GM19468 (cell line): Measurements from ENCODE around the gene CRYZ.
"Not testable (repeated sequence)": the region's sequence is repeated elsewhere in the genome, so short reads cannot be mapped to it uniquely, and the experiment has no call there.

Experiments used
- ATAC-seq: cut with Tn5 transposase; IDR thresholded peaks from one replicate; pipeline ENCODE4 v1.9.1; 2021; ENCODE audit warnings: mild to moderate bottlenecking, moderate library complexity, moderate number of reproducible peaks; ENCODE audit not compliant: unreplicated experiment; ENCODE audit errors: extremely low read depth

Gene CRYZ, protein sequence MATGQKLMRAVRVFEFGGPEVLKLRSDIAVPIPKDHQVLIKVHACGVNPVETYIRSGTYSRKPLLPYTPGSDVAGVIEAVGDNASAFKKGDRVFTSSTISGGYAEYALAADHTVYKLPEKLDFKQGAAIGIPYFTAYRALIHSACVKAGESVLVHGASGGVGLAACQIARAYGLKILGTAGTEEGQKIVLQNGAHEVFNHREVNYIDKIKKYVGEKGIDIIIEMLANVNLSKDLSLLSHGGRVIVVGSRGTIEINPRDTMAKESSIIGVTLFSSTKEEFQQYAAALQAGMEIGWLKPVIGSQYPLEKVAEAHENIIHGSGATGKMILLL

GRCh38 chr1:74732960-74733603, at the start of gene CRYZ, which contains the start of gene TYW3:
Gene CRYZ (minus strand): TSS chr1:74733050. CDS start chr1:74724821, 8,229 bp downstream.
Gene TYW3 (plus strand): TSS chr1:74733152. CDS start chr1:74733245, 93 bp downstream.
- peak; percentile 59 for ATAC-seq

DNA sequence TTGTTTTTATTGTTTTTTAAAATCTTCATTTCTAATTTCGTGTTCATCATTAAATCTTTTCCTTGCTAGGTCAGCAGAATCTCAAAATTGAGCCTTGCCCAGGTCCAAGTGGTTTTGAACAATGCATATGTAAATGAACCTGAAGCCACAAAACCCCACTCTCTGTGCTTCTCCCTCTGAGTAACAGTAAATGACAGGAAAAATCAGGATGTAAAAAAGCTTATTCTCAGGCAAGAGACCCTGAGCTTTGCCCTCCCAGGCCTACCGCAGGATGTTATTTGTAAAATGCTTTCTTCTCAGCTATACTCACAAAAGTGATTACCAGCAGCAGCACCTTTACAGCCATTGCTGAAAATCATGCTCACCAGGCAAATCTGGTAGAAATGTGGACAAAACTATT, 47.7 kb upstream of the CRYZ start:
- ATAC-seq, result no peak

DNA sequence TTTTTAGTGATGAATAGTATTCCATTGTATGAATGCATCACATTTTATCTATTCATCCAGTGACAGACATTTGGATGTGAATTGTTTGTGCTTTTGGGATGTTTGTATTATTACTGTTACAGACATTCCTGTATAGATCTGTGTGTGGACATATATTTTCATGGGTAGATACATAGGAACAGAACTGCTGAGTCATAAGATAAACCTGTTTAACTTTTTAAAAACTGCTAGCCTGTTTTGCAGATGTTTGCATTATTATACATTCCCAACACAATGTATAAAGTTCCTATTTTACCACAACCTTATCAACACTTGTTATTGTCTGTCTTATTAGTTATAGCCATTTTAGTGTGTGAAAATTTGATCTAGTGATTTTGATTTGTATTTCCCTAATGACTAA, 46.9 kb upstream of the CRYZ start:
- no peak for ATAC-seq

DNA sequence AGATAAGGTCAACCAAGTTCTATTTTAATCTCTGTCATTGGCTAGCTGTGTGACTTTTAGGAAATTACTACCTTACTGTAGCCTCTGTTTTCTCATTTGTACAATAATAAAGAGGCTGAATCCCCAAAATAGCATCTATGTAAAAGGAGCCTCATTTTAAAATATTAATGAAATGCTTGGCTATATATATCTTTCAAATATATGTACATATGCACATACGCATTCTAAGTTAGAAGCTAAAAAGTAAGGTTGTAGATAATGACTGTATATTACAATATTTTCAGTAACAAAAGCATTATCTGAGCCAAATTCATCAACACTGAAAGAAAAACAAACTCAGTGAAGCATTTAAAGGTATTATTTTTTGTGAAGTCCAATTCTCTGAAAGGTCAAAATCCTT, 44.7 kb upstream of the CRYZ start:
- no peak for ATAC-seq

DNA sequence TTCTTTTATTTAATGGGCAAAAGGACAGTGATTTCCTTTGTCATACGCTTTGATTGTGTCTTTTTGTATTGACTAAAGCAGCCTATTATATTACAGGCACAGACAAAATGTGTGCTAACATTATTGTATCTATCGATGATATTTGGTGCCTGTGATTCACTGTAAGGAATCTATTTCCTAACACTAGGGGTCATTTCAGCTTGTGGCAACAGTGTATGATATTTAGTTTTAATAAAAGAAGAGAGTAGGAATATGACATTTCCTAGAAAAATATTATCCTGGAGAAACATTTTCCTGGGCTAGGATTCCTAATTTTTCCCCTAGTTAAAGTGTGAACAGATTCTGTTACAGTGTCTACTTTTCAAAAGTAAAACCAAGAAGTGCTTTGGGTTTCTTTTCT, 42.9 kb upstream of the CRYZ start:
- ATAC-seq, result no peak

DNA sequence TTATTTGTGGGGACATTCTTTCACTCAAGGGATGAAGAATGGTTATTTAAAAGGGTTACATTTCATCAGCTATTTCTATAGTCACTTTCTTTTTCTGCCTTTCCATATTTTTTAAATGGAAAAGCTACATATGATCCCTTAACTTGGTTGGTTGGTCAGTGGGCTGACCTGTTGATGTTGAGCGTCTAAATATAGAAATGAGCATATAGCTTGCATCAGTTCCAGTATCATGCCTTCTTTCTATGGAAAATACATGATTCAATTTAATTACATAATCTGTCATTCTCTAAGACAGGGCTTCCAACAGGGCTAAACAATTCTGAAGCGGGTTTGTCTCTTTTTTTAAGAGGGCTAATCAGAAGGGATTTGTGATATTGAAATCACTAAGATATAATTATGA, 40.7 kb upstream of the CRYZ start:
- ATAC-seq, result no peak

DNA sequence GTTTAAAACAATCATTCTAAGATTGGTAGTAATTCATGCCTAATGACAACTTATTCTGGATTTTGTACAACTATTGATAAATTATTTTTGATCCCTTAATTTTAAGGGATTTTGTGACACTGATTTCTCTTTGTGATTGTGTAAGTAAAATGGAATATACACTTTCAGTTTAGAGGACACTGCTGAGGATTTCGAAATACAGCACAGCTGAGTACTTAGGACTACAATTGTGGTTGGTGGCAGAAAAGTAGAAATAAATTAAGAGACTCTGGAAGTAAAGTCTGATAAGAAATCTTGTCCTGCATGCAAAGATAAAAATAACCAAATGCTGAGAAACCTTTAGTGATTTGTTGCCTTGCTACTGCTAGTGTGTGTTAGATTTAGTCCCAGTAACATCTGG, 40.1 kb upstream of the CRYZ start:
- ATAC-seq, result no peak

- peak; percentile 29 for ATAC-seq
Observed at GRCh38 chr1:74771913-74772515, 39.2 kb upstream of the CRYZ start.

- no peak for ATAC-seq
Observed at GRCh38 chr1:74767490-74767889, 34.6 kb upstream of the CRYZ start.

DNA sequence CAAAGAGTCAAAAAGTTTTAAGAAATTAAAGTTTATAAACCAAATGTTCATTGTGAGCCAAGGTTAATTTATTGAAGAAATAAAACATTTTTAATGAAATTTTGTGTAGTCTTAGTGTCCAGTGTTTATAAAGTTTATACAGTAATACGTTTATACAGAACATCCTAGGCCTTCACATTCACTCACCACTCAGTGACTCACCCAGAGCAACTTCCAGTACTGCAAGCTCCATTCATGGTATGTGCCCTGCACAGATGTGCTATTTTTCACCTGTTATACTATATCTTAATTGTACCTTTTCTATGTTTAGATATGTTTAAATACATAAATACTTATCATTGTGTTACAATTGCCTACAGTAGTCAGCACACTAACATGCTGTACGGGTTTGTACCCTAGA, 33.7 kb upstream of the CRYZ start:
- ATAC-seq, result no peak

- ATAC-seq, result no peak
Observed at GRCh38 chr1:74763807-74764206, 31.0 kb upstream of the CRYZ start.

DNA sequence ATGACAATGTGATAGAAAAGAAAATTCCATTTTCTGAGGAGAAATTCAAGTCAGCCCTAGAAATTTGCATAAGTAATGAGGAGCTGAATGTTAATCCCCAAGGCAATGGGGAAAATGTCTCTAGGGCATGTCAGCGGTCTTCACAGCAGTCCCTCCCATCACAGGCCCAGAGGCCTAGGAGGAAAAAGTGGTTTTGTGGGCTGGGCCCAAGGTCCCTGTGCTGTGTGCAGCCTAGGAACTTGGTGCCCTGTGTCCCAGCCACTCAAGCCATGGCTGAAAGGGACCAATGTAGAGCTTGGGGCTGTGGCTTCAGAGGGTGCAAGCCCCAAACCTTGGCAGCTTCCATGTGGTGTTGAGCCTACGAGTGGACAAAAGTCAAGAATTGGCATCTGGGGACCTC, 23.8 kb upstream of the CRYZ start:
- not testable (repeated sequence) for ATAC-seq

DNA sequence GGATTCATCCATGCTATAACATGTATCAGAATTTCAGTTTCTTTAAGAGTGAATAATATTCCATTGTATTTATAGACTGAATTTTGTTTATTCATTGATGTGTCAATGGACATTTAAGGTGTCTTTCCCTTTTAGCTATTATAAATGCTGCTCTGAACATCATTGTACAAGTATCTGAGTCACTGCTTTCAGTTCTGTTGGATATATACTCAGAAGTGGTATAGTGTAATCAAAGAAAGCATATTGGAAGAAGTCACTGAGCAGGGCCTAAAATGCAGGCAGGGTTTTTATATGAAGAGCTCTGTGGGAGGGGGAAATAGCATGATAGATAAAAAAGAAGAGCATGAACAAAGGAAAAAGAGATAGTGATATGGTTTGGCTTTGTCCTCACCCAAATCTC, 22.6 kb upstream of the CRYZ start:
- no peak for ATAC-seq

DNA sequence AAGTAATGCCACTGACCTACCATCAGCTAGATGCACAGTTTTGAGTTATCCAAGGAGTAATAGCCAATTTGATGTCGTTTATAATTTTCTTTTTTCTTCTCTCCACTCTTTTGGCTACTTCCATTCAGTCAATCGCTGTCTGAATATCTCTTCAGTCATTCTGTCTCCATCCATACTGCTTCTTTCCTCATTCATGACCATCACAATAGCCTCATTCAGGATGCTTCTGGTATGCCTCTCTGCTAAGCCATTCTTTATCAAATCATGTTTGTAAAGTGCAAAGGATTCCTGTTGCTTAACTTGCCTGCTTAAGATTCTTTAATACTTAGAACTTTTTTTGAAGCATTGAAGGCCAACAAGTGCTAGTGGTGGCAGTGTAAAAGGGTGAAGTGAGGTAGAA, 20.3 kb upstream of the CRYZ start:
- no peak for ATAC-seq

- ATAC-seq, result no peak
Observed at GRCh38 chr1:74748960-74749359, 16.1 kb upstream of the CRYZ start.

- ATAC-seq, result not testable (repeated sequence)
Observed at GRCh38 chr1:74745247-74745646, 12.4 kb upstream of the CRYZ start.

- ATAC-seq, result not testable (repeated sequence)
Observed at GRCh38 chr1:74740307-74740980, 7.6 kb upstream of the CRYZ start.

GRCh38 chr1:74737333-74737732, 4.5 kb upstream of the CRYZ start:
- ATAC-seq, result no peak

- peak; percentile 38 for ATAC-seq
Observed at GRCh38 chr1:74733604-74734484, 994 bp upstream of the CRYZ start.
